ENCODE results near the gene PTPRS.

PTPRS gene

DNA sequence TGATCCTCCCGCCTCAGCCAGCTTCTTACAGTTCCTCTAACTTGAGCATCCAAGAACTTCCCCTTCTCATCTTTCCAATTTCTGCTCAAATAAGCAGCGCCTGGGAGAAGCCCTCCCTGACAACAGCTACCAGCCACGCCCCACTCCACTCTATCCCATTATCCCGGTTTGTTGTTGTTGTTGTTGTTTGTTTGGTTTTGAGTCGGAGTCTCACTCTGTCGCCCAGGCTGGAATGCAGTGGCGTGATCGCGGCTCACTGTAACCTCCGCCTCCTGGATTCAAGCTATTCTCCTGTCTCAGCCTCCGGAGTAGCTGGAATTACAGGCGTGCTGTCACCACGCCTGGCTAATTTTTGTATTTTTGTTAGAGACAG lies 822 bp upstream of the PTPRS start:
- no peaks in the 10 kb centered on the region for H3K79me2 ChIP-seq (ENCODE audit: insufficient read depth, low read depth)
- no peak overlapping the region for H2AFZ ChIP-seq (ENCODE audit: low read depth)
- no peak overlapping the region for H3K4me2 ChIP-seq
- H3K36me3 ChIP-seq (ENCODE audit: insufficient read depth), result no peaks in the 10 kb centered on the region
- no peak overlapping the region for H3K9ac ChIP-seq
- no peak overlapping the region for H3K27ac ChIP-seq
- H3K4me1 ChIP-seq (ENCODE audit: low read depth, poor library complexity, severe bottlenecking), result no peaks in the 10 kb centered on the region
- H3K27me3 ChIP-seq (ENCODE audit: insufficient read depth, low read depth), result peaks cover 25% of the 10 kb centered on the region; the same call in 1 of the 2 replicates
- TF ChIP-seq, protein P1, sequence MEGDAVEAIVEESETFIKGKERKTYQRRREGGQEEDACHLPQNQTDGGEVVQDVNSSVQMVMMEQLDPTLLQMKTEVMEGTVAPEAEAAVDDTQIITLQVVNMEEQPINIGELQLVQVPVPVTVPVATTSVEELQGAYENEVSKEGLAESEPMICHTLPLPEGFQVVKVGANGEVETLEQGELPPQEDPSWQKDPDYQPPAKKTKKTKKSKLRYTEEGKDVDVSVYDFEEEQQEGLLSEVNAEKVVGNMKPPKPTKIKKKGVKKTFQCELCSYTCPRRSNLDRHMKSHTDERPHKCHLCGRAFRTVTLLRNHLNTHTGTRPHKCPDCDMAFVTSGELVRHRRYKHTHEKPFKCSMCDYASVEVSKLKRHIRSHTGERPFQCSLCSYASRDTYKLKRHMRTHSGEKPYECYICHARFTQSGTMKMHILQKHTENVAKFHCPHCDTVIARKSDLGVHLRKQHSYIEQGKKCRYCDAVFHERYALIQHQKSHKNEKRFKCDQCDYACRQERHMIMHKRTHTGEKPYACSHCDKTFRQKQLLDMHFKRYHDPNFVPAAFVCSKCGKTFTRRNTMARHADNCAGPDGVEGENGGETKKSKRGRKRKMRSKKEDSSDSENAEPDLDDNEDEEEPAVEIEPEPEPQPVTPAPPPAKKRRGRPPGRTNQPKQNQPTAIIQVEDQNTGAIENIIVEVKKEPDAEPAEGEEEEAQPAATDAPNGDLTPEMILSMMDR (conservative IDR thresholded peaks at IDR 0.05; ENCODE audit: low read depth, low read length), result no peak
- no peak overlapping the region for H3K4me3 ChIP-seq (IDR thresholded peaks at IDR 0.05; ENCODE audit: insufficient read depth, low read depth, low read length)
- no peaks in the 10 kb centered on the region for H4K20me1 ChIP-seq (ENCODE audit: insufficient read depth)

DNA sequence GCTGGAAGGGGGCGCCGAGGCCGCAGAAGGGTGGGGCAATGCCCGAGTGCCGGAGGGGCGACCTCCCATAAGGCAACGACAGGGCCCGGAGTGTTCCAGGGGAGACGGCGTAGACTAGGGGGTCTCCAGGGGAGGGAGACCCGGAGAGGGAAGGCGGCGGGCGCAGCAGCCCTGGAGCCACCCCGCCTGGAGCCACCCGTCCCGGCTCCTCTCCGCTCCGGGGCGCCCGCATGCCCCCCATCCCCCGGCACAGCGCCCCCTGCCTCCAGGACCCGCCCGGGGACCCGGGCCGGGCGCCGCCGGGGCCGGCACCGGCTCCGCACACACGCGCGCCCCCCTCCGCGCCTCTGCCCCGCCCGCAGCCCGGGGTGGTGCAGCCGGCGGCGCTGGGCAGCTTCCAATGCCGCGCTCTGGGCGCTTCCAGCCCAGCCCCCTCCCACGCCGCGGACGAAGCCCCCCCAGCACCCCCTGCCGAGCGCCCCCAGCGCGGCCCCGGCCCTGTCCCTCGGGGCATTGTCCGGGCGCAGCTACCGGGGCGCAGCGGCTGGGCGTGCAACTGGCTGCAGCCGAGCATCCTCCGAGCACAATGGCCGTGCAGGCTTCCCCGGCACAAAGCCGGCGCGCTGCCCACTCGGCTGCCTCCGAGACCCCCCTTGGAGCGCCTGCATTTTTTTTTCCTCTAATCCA lies 519 bp downstream of the PTPRS start:
- H3K4me3 ChIP-seq (IDR thresholded peaks at IDR 0.05; ENCODE audit: insufficient read depth, low read depth, low read length), result no peak overlapping the region
- no peak overlapping the region for H2AFZ ChIP-seq (ENCODE audit: low read depth)
- no peak overlapping the region for H3K27ac ChIP-seq
- no peaks in the 10 kb centered on the region for H3K4me1 ChIP-seq (ENCODE audit: low read depth, poor library complexity, severe bottlenecking)
- no peaks in the 10 kb centered on the region for H4K20me1 ChIP-seq (ENCODE audit: insufficient read depth)
- H3K9ac ChIP-seq, result no peak overlapping the region
- H3K36me3 ChIP-seq (ENCODE audit: insufficient read depth), result no peaks in the 10 kb centered on the region
- no peak overlapping the region for H3K4me2 ChIP-seq
- TF ChIP-seq, protein P1 (conservative IDR thresholded peaks at IDR 0.05; ENCODE audit: low read depth, low read length), result no peak
- H3K27me3 ChIP-seq (ENCODE audit: insufficient read depth, low read depth), result peaks cover 38% of the 10 kb centered on the region
- no peaks in the 10 kb centered on the region for H3K79me2 ChIP-seq (ENCODE audit: insufficient read depth, low read depth)

DNA sequence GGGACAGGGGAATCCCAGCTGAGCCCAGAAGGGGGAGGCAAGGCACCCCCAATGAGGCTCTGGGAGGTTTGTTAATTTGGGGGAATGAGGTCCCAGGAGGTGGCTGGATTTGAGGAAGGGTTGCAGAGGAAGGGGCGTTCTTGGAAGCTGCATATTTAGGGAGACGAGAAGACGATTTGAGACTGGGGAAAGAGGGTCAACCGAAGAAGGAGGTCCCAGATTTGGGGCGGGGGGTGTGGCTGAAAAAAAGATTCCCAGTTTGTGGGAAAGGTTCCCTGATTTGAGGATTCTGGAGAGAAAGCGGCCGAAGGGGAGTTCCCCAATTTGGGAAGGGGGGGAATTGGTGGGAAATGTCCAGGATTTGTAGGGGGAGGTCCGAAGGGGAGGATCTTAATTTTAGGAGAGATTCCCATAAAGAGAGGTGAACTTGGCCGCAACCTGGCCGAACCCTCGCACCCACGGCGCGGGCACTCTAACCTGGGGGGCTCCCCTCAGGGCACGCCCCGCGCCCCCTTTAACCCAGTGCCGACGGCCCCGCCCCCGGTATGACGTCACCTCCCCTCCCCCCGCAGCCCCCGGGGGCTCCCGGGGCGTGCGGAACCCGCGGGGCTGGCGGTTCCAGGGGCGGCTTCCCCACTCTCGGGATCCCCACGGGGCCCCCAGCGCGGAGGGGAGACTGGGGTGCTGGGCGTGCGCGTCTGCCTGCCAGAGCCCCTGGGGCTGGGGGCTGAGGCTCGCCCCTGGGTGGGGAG lies 1.2 kb downstream of the PTPRS start:
- no peak overlapping the region for H3K27ac ChIP-seq
- H3K4me2 ChIP-seq, result no peak overlapping the region
- H3K79me2 ChIP-seq (ENCODE audit: insufficient read depth, low read depth), result no peaks in the 10 kb centered on the region
- H3K27me3 ChIP-seq (ENCODE audit: insufficient read depth, low read depth), result peaks cover 45% of the 10 kb centered on the region
- no peaks in the 10 kb centered on the region for H3K36me3 ChIP-seq (ENCODE audit: insufficient read depth)
- H3K9ac ChIP-seq, result no peak overlapping the region
- H3K4me1 ChIP-seq (ENCODE audit: low read depth, poor library complexity, severe bottlenecking), result no peaks in the 10 kb centered on the region
- H4K20me1 ChIP-seq (ENCODE audit: insufficient read depth), result no peaks in the 10 kb centered on the region
- no peak overlapping the region for H2AFZ ChIP-seq (ENCODE audit: low read depth)
- TF ChIP-seq, protein P1 (conservative IDR thresholded peaks at IDR 0.05; ENCODE audit: low read depth, low read length), result no peak
- no peak overlapping the region for H3K4me3 ChIP-seq (IDR thresholded peaks at IDR 0.05; ENCODE audit: insufficient read depth, low read depth, low read length)

DNA sequence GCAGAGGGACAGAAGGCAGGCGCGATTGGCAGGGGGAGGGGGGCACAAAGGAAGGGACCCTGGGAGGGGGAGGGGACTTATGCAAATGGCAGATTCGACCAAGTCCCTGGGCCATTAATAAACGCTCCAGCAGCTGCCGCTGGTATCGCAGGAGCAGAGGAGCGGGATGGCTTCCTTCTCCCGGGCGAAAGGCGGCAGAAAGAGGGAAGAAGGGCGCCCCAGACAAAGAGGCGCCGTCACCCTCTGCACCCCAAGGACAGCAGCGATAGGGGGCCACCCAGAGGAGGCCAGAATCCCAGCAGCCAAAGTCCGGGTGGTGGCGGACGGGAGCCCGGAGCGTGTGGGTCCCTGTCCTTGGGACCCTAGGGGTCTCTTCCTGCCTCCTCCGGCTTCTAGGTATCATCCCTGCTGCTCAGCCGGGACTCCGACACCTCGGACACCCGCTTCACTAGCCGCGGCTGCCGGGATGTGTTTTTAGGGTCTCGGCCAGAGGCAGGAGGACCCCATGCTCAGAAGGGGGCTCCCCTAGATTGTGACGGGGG lies 1.9 kb downstream of the PTPRS start:
- no peak overlapping the region for H2AFZ ChIP-seq (ENCODE audit: low read depth)
- no peaks in the 10 kb centered on the region for H4K20me1 ChIP-seq (ENCODE audit: insufficient read depth)
- TF ChIP-seq, protein P1 (conservative IDR thresholded peaks at IDR 0.05; ENCODE audit: low read depth, low read length), result no peak
- H3K27me3 ChIP-seq (ENCODE audit: insufficient read depth, low read depth), result peaks cover 49% of the 10 kb centered on the region
- no peak overlapping the region for H3K4me3 ChIP-seq (IDR thresholded peaks at IDR 0.05; ENCODE audit: insufficient read depth, low read depth, low read length)
- H3K36me3 ChIP-seq (ENCODE audit: insufficient read depth), result no peaks in the 10 kb centered on the region
- no peaks in the 10 kb centered on the region for H3K79me2 ChIP-seq (ENCODE audit: insufficient read depth, low read depth)
- H3K4me1 ChIP-seq (ENCODE audit: low read depth, poor library complexity, severe bottlenecking), result no peaks in the 10 kb centered on the region
- no peak overlapping the region for H3K4me2 ChIP-seq
- H3K27ac ChIP-seq, result no peak overlapping the region
- H3K9ac ChIP-seq, result no peak overlapping the region
